SK-N-SH (cell line): ENCODE measurements around the gene CCNG2. TPM values are rescaled to one million over a fixed set of nuclear protein-coding genes. Genes with fewer than 3 reads are reported as not detected.

Source experiments
- CTCF ChIA-PET: fragments of 300-600, 350-600 bp; formaldehyde crosslinking; extraction: SDS; loops from one replicate; lab custom pipeline; 2021; lab: Yijun Ruan, JAX
- POLR2A ChIA-PET: fragments of 350-600 bp; sonication (Branson Sonifier 250); formaldehyde crosslinking; extraction: SDS; loops from one replicate; lab custom pipeline; 2020; ENCODE audit warnings: antibody characterized with exemption, inconsistent platforms; lab: Yijun Ruan, JAX
- DNase-seq: peaks from one replicate; pipeline ENCODE4 v3.0.0; 2012
- H2AFZ ChIP-seq: fragments of 200-600 bp; sonication (generic); 2 replicates; pipeline ENCODE4 v1.8.1; 2016; ENCODE audit warnings: antibody characterized with exemption, mild to moderate bottlenecking, low read depth
- H3F3A ChIP-seq: fragments of 200-600 bp; sonication (generic); replicated peaks from 2 replicates; pipeline ENCODE3; 2016; ENCODE audit warnings: antibody characterized with exemption, mild to moderate bottlenecking; ENCODE audit not compliant: insufficient read depth
- H3K27ac ChIP-seq, 2 experiments: fragments of 200-500 bp in 1 of 2; fragments of 200-600 bp in 1 of 2; sonication (Bioruptor generic) in 1 of 2; sonication (generic), shearing (Covaris generic) in 1 of 2; 2 replicates each; pipeline versions ENCODE4 v1.5.1 to v1.6.1; 2014 to 2016; ENCODE audit warnings: low read depth in 2 of 2, inconsistent platforms in 1 of 2, low read length in 1 of 2, mild to moderate bottlenecking in 1 of 2, mixed read lengths in 1 of 2
- H3K27me3 ChIP-seq: fragments of 200-600 bp; sonication (generic), shearing (Covaris generic); 2 replicates; pipeline ENCODE4 v1.6.1; 2016; ENCODE audit warnings: mixed run types; ENCODE audit not compliant: insufficient read depth
- H3K36me3 ChIP-seq, 2 experiments: fragments of 200-500 bp in 1 of 2; fragments of 200-600 bp in 1 of 2; sonication (Bioruptor generic) in 1 of 2; sonication (generic) in 1 of 2; replicated peaks in 1 of 2; 2 replicates each; pipeline versions ENCODE3 to v1.5.1; 2014 to 2016; ENCODE audit warnings: low read length in 1 of 2, mild to moderate bottlenecking in 1 of 2; ENCODE audit not compliant: insufficient read depth in 2 of 2, control insufficient read depth in 1 of 2
- H3K4me1 ChIP-seq, 2 experiments: fragments of 200-500 bp in 1 of 2; fragments of 200-600 bp in 1 of 2; sonication (Bioruptor generic) in 1 of 2; sonication (generic), shearing (Covaris generic) in 1 of 2; 2 replicates each; pipeline versions ENCODE4 v1.5.1 to v1.6.1; 2014 to 2016; ENCODE audit warnings: low read depth in 1 of 2, low read length in 1 of 2, mixed run types in 1 of 2; ENCODE audit not compliant: insufficient read depth in 2 of 2, control insufficient read depth in 1 of 2
- H3K4me2 ChIP-seq: fragments of 200-600 bp; sonication (generic), shearing (Covaris generic); 2 replicates; pipeline ENCODE4 v1.6.1; 2017; ENCODE audit warnings: mixed run types
- H3K4me3 ChIP-seq, 2 experiments: fragments of 200-500 bp in 1 of 2; fragments of 200-600 bp in 1 of 2; sonication (Bioruptor generic) in 1 of 2; sonication (generic), shearing (Covaris generic) in 1 of 2; 2 replicates each; pipeline versions ENCODE4 v1.5.1 to v1.8.1; 2014 to 2016; ENCODE audit warnings: low read depth in 2 of 2, inconsistent platforms in 1 of 2, low read length in 1 of 2, mild to moderate bottlenecking in 1 of 2, mixed read lengths in 1 of 2, moderate library complexity in 1 of 2
- H3K79me2 ChIP-seq: fragments of 200-600 bp; sonication (generic); 2 replicates; pipeline ENCODE4 v1.8.1; 2017; ENCODE audit warnings: mild to moderate bottlenecking; ENCODE audit not compliant: insufficient read depth
- H3K9ac ChIP-seq: fragments of 200-600 bp; sonication (generic); 2 replicates; pipeline ENCODE4 v1.6.1; 2017; ENCODE audit warnings: mixed run types
- H3K9me2 ChIP-seq: fragments of 200-600 bp; sonication (generic); 2 replicates; pipeline ENCODE4 v1.6.1; 2017; ENCODE audit warnings: mixed run types
- H3K9me3 ChIP-seq: fragments of 200-600 bp; sonication (generic); 2 replicates; pipeline ENCODE4 v1.6.1; 2017; ENCODE audit warnings: mixed run types, mild to moderate bottlenecking, moderate library complexity
- H4K20me1 ChIP-seq: fragments of 200-600 bp; sonication (generic); 2 replicates; pipeline ENCODE4 v1.6.1; 2017; ENCODE audit warnings: mild to moderate bottlenecking, mixed run types; ENCODE audit not compliant: insufficient read depth
- CTCF ChIP-seq: fragments of 200-600 bp; sonication (generic); IDR thresholded peaks from 2 replicates; pipeline ENCODE4 v1.6.1; 2017; ENCODE audit warnings: antibody characterized with exemption, mild to moderate bottlenecking, moderate library complexity
- ELF1 ChIP-seq: IDR thresholded peaks from 2 replicates; pipeline ENCODE4 v1.4.0; 2012
- FOSL2 ChIP-seq: IDR thresholded peaks from 2 replicates; pipeline ENCODE4 v1.4.0; 2012; ENCODE audit warnings: low read depth, mild to moderate bottlenecking, moderate library complexity, borderline replicate concordance
- FOXJ3 ChIP-seq: sonication (generic); formaldehyde crosslinking; IDR thresholded peaks from 2 replicates; pipeline ENCODE4 v1.5.1; 2020; ENCODE audit warnings: mild to moderate bottlenecking, missing genetic modification reagents
- FOXM1 ChIP-seq: IDR thresholded peaks from 2 replicates; pipeline ENCODE4 v1.4.0; 2012; ENCODE audit warnings: low read depth, mild to moderate bottlenecking
- GABPA ChIP-seq: IDR thresholded peaks from 2 replicates; pipeline ENCODE4 v1.4.0; 2012; ENCODE audit warnings: low read depth, mild to moderate bottlenecking
- JUND ChIP-seq: IDR thresholded peaks from 2 replicates; pipeline ENCODE4 v1.4.0; 2012
- MXI1 ChIP-seq: IDR thresholded peaks from 2 replicates; pipeline ENCODE4 v1.6.1; 2012; ENCODE audit warnings: mild to moderate bottlenecking, low read depth, low read length, improper control_type of control experiment
- NFIC ChIP-seq: IDR thresholded peaks from 2 replicates; pipeline ENCODE4 v1.4.0; 2012; ENCODE audit warnings: borderline replicate concordance
- POLR2AphosphoS5 ChIP-seq: IDR thresholded peaks from 2 replicates; pipeline ENCODE4 v1.6.1; 2012; ENCODE audit warnings: low read depth, low read length
- RAD21 ChIP-seq: IDR thresholded peaks from 2 replicates; pipeline ENCODE4 v1.6.1; 2012; ENCODE audit warnings: mild to moderate bottlenecking, low read length
- RCOR1 ChIP-seq: fragments of 150-350 bp; IDR thresholded peaks from 2 replicates; pipeline ENCODE4 v1.6.1; 2017; ENCODE audit warnings: antibody characterized with exemption, low read length
- RFX5 ChIP-seq: IDR thresholded peaks from 2 replicates; pipeline ENCODE4 v1.6.1; 2012; ENCODE audit warnings: mild to moderate bottlenecking, improper control_type of control experiment, low read length
- RXRA ChIP-seq: IDR thresholded peaks from 2 replicates; pipeline ENCODE4 v1.4.0; 2012; ENCODE audit warnings: low read depth, mild to moderate bottlenecking, borderline replicate concordance
- TCF12 ChIP-seq: IDR thresholded peaks from 2 replicates; pipeline ENCODE4 v1.4.0; 2012
- TEAD4 ChIP-seq: IDR thresholded peaks from 2 replicates; pipeline ENCODE4 v1.4.0; 2012; ENCODE audit warnings: mild to moderate bottlenecking, borderline replicate concordance; ENCODE audit not compliant: insufficient read depth
- YY1 ChIP-seq: IDR thresholded peaks from 2 replicates; pipeline ENCODE4 v1.4.0; 2012; ENCODE audit warnings: low read depth, mild to moderate bottlenecking
- WGBS: methylation state at CpG from one replicate; pipeline ENCODE4 v1.1.6; 2017; ENCODE audit warnings: low lambda C conversion rate; 5-methylcytosine and 5-hydroxymethylcytosine counted together
- polyA plus RNA-seq, 3 experiments: library from polyadenylated mRNA; depleted of rRNA; stranded (reverse); fragments of >200 nt; gene quantifications; 2 replicates each; pipeline ENCODE4 v1.2.3, GENCODE V29; 2012
- TF ChIP-seq, protein P1 (sequence below): IDR thresholded peaks from 2 replicates; pipeline ENCODE4 v1.6.1; 2012; ENCODE audit warnings: mild to moderate bottlenecking, low read depth, low read length, moderate library complexity
- TF ChIP-seq, protein P2 (sequence below): IDR thresholded peaks from 2 replicates; pipeline ENCODE4 v1.4.0; 2012; ENCODE audit warnings: low read depth
- TF ChIP-seq, protein P3 (sequence below): IDR thresholded peaks from 2 replicates; pipeline ENCODE4 v1.4.0; 2012; ENCODE audit warnings: low read depth, borderline replicate concordance

CCNG2 gene
- polyA plus RNA-seq, 1 of the 3 experiments (the other 2 are of a cell fraction): 8.9 TPM

DNA sequence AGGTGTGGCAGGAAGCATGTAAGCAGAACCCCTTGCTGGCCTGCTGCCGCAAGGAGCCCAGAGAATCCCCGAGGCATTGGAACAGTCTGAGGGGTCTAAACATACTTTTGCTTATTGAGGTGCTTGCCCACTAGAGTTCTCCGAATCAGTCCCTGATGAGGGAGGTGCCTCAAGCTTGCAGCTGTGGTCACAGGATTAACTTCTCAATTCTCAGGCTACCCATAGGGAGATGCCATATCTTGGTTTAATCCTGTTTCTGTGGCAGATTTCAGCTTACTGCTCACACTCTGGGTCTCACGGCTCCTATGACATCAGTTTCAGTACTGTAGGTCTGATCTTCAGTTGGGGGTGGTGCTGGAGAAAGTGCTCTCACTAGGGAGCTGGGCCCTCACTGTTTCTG lies 39.9 kb downstream of the CCNG2 start:
- 55% methylated on average over 4 of the region's 4 CpGs for WGBS
- POLR2A ChIA-PET: no interaction called here
- H3K4me2 ChIP-seq: no peak overlapping the region
- CTCF ChIA-PET: interaction anchor here (2.9 kb wide), 1 partner anchor 101 kb away, joined by 9 read pairs; no protein-coding TSS in a partner anchor
- no peaks in the 10 kb centered on the region for H4K20me1 ChIP-seq
- H3K4me1 ChIP-seq: no peaks in the 10 kb centered on the region
- no peaks in the 10 kb centered on the region for H3K79me2 ChIP-seq
- H3K27me3 ChIP-seq: peaks cover 23% of the 10 kb centered on the region; the same call in 1 of the 2 replicates
- TF ChIP-seq ELF1 (no peak), FOXM1 (no peak), YY1 (no peak), MXI1 (no peak), CTCF (no peak), NFIC (no peak)
- TF ChIP-seq, protein P1, sequence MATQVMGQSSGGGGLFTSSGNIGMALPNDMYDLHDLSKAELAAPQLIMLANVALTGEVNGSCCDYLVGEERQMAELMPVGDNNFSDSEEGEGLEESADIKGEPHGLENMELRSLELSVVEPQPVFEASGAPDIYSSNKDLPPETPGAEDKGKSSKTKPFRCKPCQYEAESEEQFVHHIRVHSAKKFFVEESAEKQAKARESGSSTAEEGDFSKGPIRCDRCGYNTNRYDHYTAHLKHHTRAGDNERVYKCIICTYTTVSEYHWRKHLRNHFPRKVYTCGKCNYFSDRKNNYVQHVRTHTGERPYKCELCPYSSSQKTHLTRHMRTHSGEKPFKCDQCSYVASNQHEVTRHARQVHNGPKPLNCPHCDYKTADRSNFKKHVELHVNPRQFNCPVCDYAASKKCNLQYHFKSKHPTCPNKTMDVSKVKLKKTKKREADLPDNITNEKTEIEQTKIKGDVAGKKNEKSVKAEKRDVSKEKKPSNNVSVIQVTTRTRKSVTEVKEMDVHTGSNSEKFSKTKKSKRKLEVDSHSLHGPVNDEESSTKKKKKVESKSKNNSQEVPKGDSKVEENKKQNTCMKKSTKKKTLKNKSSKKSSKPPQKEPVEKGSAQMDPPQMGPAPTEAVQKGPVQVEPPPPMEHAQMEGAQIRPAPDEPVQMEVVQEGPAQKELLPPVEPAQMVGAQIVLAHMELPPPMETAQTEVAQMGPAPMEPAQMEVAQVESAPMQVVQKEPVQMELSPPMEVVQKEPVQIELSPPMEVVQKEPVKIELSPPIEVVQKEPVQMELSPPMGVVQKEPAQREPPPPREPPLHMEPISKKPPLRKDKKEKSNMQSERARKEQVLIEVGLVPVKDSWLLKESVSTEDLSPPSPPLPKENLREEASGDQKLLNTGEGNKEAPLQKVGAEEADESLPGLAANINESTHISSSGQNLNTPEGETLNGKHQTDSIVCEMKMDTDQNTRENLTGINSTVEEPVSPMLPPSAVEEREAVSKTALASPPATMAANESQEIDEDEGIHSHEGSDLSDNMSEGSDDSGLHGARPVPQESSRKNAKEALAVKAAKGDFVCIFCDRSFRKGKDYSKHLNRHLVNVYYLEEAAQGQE: no peak
- TF ChIP-seq, protein P2, sequence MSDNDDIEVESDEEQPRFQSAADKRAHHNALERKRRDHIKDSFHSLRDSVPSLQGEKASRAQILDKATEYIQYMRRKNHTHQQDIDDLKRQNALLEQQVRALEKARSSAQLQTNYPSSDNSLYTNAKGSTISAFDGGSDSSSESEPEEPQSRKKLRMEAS: no peak
- DNase-seq: no peak
- H3K9ac ChIP-seq: no peak overlapping the region
- H3K27ac ChIP-seq: no peak overlapping the region
- H3K4me3 ChIP-seq: no peak overlapping the region
- no peaks in the 10 kb centered on the region for H3K9me2 ChIP-seq
- H3F3A ChIP-seq: no peaks in the 10 kb centered on the region
- H3K9me3 ChIP-seq: no peaks in the 10 kb centered on the region
- H2AFZ ChIP-seq: no peak overlapping the region
- H3K36me3 ChIP-seq: no peaks in the 10 kb centered on the region

DNA sequence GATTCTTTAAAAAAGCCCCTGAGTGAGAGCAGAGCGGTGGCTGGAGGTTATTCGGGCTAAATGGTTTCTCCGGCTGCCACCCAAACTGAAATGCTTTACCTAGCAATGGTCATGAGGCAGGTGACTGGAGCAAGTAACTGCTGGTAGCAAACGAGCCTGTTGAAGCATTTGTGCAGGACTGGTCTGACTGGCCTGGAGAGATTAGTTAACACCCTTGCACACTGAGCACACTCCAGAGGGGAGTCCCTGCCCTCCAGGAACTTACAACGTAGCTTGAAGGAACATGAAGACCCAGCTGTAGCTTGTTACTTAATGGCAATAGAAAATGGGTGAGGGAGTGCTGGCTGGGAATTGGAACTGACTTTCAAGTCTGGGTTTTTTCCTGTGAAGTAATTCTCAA lies 40.4 kb downstream of the CCNG2 start:
- H3K4me2 ChIP-seq: no peak overlapping the region
- H3K27ac ChIP-seq: no peak overlapping the region
- peaks cover 23% of the 10 kb centered on the region; the same call in 1 of the 2 replicates for H3K27me3 ChIP-seq
- 41% methylated on average over 5 of the region's 5 CpGs for WGBS
- POLR2A ChIA-PET: no interaction called here
- H3K9me3 ChIP-seq: no peaks in the 10 kb centered on the region
- H3F3A ChIP-seq: no peaks in the 10 kb centered on the region
- H3K4me3 ChIP-seq: no peak overlapping the region
- H3K79me2 ChIP-seq: no peaks in the 10 kb centered on the region
- no peaks in the 10 kb centered on the region for H3K4me1 ChIP-seq
- CTCF ChIA-PET: interaction anchor here (2.9 kb wide), 1 partner anchor 102 kb away, joined by 9 read pairs; no protein-coding TSS in a partner anchor
- H4K20me1 ChIP-seq: no peaks in the 10 kb centered on the region
- H3K9ac ChIP-seq: no peak overlapping the region
- no peaks in the 10 kb centered on the region for H3K9me2 ChIP-seq
- no peak for DNase-seq
- no peaks in the 10 kb centered on the region for H3K36me3 ChIP-seq
- no peak overlapping the region for H2AFZ ChIP-seq
- TF ChIP-seq RAD21 (no peak), RXRA (no peak), YY1 (no peak), FOSL2 (no peak), GABPA (no peak), FOXJ3 (CRISPR knock-in tag) (no peak), JUND (no peak), TEAD4 (no peak), POLR2AphosphoS5 (no peak), TCF12 (no peak), ELF1 (no peak), RFX5 (no peak), RCOR1 (no peak), MXI1 (no peak)
- TF ChIP-seq, protein P3, sequence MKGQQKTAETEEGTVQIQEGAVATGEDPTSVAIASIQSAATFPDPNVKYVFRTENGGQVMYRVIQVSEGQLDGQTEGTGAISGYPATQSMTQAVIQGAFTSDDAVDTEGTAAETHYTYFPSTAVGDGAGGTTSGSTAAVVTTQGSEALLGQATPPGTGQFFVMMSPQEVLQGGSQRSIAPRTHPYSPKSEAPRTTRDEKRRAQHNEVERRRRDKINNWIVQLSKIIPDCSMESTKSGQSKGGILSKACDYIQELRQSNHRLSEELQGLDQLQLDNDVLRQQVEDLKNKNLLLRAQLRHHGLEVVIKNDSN: no peak
- TF ChIP-seq, protein P1: no peak
